Right atrium auricular region (tissue), 2 donors: ENCODE measurements around the gene AKAP13. TPM values are rescaled to one million over a fixed set of nuclear protein-coding genes. Genes with fewer than 3 reads are reported as not detected.

Experiments used
- DNase-seq: peaks from one replicate; pipeline ENCODE4 v3.0.0-alpha.2; 2019; ENCODE audit warnings: low spot score
- H3K27ac ChIP-seq, 2 donors: fragments of 200-600 bp; sonication (generic); 1 replicate in 1 of 2; 2 replicates in 1 of 2; pipeline ENCODE4 v1.5.1; 2016 to 2019
- H3K27me3 ChIP-seq, 2 donors: fragments of 200-600 bp; sonication (generic); one replicate each; pipeline versions ENCODE4 v1.5.1 to v1.6.0; 2017 to 2019
- H3K36me3 ChIP-seq: fragments of 200-600 bp; sonication (generic); one replicate; pipeline ENCODE4 v1.5.1; 2016
- H3K4me1 ChIP-seq, 2 donors: fragments of 200-600 bp; sonication (generic); one replicate each; pipeline versions ENCODE4 v1.5.1 to v1.6.0; 2017 to 2019
- H3K4me3 ChIP-seq, 2 donors: fragments of 200-600 bp; sonication (generic); 1 replicate in 1 of 2; 2 replicates in 1 of 2; pipeline ENCODE4 v1.5.1; 2017 to 2019; ENCODE audit warnings: mild to moderate bottlenecking in 1 of 2, moderate library complexity in 1 of 2
- H3K9me3 ChIP-seq, 2 donors: fragments of 200-600 bp; sonication (generic); one replicate each; pipeline ENCODE4 v1.5.1; 2019
- CTCF ChIP-seq, 2 donors: fragments of 200-600 bp; sonication (generic); IDR thresholded peaks; one replicate each; pipeline ENCODE4 v1.5.1; 2019; ENCODE audit warnings: antibody characterized with exemption in 2 of 2
- total RNA-seq, 2 donors: library from RNA; depleted of rRNA; stranded (reverse); fragments of >200 nt; gene quantifications; one replicate each; pipeline ENCODE4 v1.1.0, GENCODE V29; 2016

AKAP13 gene
- total RNA-seq, 2 donors from 2014 or later = 293 to 339 TPM

GRCh38 chr15:85568261-85568808 is 187.9 kb downstream of the AKAP13 start:
- Histone ChIP-seq H3K36me3 (no peaks in the 10 kb centered on the region), H3K27me3 (no peaks in the 10 kb centered on the region), H3K4me3 (no peak overlapping the region), H3K4me1 (peaks cover 0 to 56% of the 10 kb centered on the region in 2 donors), H3K27ac (no peak overlapping the region), H3K9me3 (no peaks in the 10 kb centered on the region)
- TF ChIP-seq CTCF (IDR thresholded peaks at IDR 0.05) = no peak
- DNase-seq = no peak

- Histone ChIP-seq H3K27me3 (no peaks in the 10 kb centered on the region), H3K9me3 (no peaks in the 10 kb centered on the region), H3K4me3 (no peak overlapping the region), H3K4me1 (peaks cover 0 to 48% of the 10 kb centered on the region in 2 donors), H3K27ac (peak overlapping the region in 1 of 2 donors; percentile 39), H3K36me3 (no peaks in the 10 kb centered on the region)
- no peak for DNase-seq
- TF ChIP-seq CTCF (IDR thresholded peaks at IDR 0.05) = no peak
Observed at GRCh38 chr15:85570336-85570735, 189.9 kb downstream of the AKAP13 start.

GRCh38 chr15:85571780-85572179 is 191.4 kb downstream of the AKAP13 start:
- Histone ChIP-seq H3K27ac (no peak overlapping the region), H3K9me3 (no peaks in the 10 kb centered on the region), H3K27me3 (no peaks in the 10 kb centered on the region), H3K4me1 (peaks cover 0 to 55% of the 10 kb centered on the region in 2 donors), H3K36me3 (no peaks in the 10 kb centered on the region), H3K4me3 (no peak overlapping the region)
- no peak for DNase-seq
- TF ChIP-seq CTCF (IDR thresholded peaks at IDR 0.05) = no peak

- no peak for TF ChIP-seq CTCF (IDR thresholded peaks at IDR 0.05)
- H3K4me3 ChIP-seq = no peak overlapping the region
- peaks cover 5% of the 10 kb centered on the region for H3K36me3 ChIP-seq
- H3K27ac ChIP-seq = peak overlapping the region; percentile 70 to 79
- H3K9me3 ChIP-seq = no peaks in the 10 kb centered on the region
- DNase-seq = no peak
- peaks cover 0 to 77% of the 10 kb centered on the region in 2 donors for H3K4me1 ChIP-seq
- H3K27me3 ChIP-seq = no peaks in the 10 kb centered on the region
Observed at GRCh38 chr15:85576392-85576791, 196.0 kb downstream of the AKAP13 start.

- Histone ChIP-seq H3K4me3 (peak overlapping the region in 1 of 2 donors; percentile 9), H3K4me1 (peaks cover 0 to 86% of the 10 kb centered on the region in 2 donors)
- DNase-seq = peak; percentile 72
Observed at GRCh38 chr15:85578941-85579701, 198.7 kb downstream of the AKAP13 start.

More at GRCh38 chr15:85578941-85579701, 198.7 kb downstream of the AKAP13 start:
- Histone ChIP-seq H3K36me3 (peaks cover 5% of the 10 kb centered on the region), H3K27ac (peak overlapping the region; percentile 90 to 94), H3K27me3 (no peaks in the 10 kb centered on the region), H3K9me3 (no peaks in the 10 kb centered on the region)
- TF ChIP-seq CTCF (IDR thresholded peaks at IDR 0.05) = peak in 1 of 2 donors; percentile 11
